ENCODE data around the gene CCL14.

DNA sequence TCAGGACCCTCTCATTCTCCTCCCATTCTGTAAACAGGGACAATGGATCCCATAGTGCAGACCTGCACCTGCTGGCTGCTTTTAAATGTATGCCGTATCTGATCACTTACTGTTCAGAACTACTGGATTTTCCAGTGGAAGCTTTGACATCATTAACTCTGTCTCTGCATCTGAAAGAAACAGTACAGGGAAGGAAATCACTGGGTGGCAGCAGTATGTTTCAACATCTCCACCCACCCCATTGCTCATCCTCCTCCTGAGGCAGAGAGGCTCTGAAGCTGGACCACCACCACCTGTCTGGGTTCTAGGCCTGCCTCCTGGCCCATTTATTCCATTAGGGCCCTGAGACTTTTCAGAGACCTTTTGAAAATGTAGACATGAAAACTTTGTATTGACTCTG is 12.2 kb upstream of the CCL14 start:
- TF ChIP-seq, protein P1, sequence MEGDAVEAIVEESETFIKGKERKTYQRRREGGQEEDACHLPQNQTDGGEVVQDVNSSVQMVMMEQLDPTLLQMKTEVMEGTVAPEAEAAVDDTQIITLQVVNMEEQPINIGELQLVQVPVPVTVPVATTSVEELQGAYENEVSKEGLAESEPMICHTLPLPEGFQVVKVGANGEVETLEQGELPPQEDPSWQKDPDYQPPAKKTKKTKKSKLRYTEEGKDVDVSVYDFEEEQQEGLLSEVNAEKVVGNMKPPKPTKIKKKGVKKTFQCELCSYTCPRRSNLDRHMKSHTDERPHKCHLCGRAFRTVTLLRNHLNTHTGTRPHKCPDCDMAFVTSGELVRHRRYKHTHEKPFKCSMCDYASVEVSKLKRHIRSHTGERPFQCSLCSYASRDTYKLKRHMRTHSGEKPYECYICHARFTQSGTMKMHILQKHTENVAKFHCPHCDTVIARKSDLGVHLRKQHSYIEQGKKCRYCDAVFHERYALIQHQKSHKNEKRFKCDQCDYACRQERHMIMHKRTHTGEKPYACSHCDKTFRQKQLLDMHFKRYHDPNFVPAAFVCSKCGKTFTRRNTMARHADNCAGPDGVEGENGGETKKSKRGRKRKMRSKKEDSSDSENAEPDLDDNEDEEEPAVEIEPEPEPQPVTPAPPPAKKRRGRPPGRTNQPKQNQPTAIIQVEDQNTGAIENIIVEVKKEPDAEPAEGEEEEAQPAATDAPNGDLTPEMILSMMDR (IDR thresholded peaks at IDR 0.05): no peak
- no peak for TF ChIP-seq POLR2AphosphoS5 (IDR thresholded peaks at IDR 0.05)

Data from upper lobe of left lung (tissue), 4 donors.